GM19043 (cell line): ENCODE data around the gene TMIGD1.
"Not testable (repeated sequence)": the region's sequence is repeated elsewhere in the genome, so short reads cannot be mapped to it uniquely, and the experiment has no call there.

Source experiments
- ATAC-seq: cut with Tn5 transposase; IDR thresholded peaks from one replicate; pipeline ENCODE4 v1.9.1; 2021; ENCODE audit warnings: low read depth; ENCODE audit not compliant: unreplicated experiment

Gene TMIGD1

DNA sequence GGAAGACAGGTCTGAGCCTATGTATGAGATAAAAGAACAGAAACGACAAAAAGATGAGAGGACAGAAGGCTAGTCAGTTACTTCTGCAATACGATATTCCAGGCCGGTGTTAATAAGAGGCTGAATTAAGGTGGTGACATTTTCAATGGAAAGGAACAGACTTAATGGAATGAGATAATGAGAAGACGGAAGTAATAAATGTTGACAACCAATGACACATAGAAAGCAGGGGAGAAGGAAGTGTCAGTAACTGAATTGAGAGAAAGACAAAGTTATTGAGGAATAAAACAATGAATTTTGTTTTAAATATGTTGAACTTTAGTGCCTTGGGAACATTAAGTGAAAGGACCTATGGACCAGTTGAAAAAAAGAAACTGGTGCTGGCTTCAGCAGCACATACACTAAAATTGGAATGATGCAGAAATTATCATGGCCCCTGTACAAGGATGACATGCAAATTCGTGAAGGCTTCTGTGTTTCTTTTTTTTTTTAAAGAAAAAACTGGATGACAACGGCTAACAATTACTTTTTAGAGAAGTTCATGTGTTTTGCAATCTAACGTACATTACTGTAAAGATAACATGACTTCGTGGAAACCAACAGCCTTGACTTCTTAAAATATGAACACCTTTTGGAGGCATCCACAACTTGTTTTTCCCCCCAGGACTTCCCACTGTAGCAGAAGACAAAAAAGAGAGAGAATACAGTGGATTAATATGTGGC lies 26.4 kb upstream of the TMIGD1 start:
- ATAC-seq, result no peak

DNA sequence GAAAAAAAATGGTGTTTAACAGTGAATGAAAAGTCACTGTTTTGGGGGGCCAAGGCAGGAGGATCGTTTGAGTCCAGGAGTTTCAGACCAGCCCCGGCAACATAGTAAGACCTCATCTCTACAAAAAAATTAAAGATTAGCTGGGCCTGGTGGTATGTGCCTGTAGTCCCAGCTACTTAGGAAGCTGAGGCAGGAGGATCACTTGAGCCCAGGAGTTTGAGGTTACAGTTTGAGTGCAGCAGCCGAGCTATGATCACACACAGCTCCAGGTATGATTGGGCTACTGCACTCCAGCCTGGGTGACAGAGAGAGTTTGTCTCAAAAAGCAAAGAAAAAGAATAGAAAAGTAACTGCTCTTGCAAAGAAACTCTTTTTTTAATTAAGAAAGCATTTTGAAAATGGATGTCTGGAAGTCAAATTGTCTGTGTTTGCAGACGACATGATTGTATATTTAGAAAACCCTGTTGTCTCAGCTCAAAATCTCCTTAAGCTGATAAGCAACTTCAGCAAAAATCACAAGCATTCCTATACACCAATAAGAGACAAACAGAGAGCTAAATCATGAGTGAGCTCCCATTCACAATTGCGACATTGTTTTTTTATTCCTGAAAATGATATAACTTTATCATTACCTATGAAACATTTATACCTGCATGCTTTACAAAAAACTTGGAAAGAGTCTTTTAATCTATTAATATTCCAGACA lies 24.4 kb upstream of the TMIGD1 start:
- no peak for ATAC-seq

DNA sequence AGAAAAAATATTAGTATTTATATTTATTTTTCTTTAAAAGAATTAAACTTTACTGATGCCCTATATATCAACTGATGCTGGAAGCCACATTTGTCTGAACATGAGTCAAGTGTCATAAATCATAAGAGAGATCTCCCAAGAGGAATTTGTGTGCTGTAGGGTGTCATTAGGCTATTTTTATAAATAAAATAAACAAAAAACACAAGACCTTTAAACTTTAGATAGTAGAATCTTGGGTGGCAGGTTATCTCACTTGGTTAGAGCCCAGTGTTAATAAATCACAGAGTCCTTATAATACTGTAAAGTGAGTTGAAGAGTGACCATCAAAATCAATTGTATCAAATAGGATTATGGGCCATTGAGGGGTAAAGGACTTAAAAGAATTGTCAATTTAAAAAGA lies 23.6 kb upstream of the TMIGD1 start:
- no peak for ATAC-seq

DNA sequence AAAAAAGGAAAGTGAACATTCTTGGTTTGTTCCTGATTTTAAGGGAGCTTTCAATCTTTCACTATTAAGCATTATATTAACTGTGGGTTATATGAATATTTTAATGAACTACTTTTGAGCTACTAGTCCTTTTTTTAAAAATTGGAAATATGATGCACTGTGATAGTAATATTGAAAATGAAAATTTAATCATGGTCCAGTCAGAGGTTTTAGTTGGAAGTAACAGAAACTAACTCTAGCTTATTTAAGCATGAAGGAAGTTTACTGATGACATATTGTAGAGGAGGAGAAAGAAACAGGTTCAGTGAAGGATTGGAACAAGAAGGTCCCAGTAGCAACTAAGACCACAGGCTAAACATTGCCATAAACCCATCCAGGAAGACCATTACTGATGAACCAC lies 20.8 kb upstream of the TMIGD1 start:
- ATAC-seq, result no peak

DNA sequence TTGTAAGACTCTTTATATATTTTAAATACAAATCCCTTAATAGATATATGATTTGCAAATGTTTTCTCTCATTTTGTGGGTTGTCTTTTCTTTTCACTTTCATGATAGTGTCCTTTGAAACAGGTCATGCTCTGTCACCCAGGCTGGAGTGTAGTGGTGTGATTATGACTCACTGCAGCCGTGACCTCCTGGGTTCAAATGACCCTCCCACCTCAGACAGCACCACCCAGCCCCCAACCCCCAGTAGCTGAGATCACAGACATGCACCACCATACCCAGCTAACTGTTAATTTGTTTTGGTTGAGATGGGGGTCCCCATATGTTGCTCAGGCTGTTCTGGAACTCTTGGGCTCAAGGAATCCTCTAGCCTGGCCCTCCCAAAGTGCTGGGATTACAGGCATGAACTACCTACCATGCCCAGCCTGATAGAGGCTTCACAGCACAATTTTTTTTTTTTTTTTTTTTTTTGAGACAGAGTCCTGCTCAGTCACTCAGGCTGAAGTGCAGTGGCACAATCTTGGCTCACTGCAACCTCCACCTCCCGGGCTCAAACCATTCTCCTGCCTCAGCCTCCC lies 18.5 kb upstream of the TMIGD1 start:
- ATAC-seq, result no peak

DNA sequence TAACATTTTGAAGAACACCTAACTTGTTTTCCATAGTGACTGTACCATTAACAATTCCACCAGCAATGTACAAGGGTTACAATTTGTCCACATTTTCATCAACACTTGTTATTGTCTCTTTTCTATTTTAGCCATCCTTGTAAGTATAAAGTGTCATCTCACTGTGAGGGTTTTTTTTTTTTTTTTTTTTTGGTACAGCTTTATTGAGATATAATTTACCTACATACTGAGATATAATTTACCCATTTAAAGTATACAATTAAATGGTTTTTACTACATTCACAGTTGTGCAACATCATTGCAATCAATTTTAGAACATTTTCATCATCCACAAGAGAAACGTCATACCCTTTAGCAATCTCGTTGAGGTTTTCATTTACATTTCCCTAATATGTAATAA lies 17.9 kb upstream of the TMIGD1 start:
- no peak for ATAC-seq

DNA sequence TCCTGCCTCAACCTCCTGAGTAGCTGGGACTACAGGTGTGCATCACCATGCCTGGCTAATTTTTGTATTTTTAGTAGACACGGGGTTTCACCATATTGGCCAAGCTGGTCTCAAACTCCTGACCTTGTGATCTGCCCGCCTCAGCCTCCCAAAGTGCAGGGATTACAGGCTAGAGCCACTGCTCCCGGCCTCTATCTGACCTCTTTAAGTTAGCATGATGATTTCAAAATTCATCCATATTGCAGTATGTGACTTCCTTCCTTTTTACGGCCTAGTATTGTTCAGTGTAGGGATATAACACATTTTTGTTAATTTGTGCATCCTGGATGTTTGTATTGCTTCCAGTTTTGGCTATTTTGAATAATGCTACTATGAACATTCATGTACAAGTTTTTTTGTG lies 17.4 kb upstream of the TMIGD1 start:
- not testable (repeated sequence) for ATAC-seq

DNA sequence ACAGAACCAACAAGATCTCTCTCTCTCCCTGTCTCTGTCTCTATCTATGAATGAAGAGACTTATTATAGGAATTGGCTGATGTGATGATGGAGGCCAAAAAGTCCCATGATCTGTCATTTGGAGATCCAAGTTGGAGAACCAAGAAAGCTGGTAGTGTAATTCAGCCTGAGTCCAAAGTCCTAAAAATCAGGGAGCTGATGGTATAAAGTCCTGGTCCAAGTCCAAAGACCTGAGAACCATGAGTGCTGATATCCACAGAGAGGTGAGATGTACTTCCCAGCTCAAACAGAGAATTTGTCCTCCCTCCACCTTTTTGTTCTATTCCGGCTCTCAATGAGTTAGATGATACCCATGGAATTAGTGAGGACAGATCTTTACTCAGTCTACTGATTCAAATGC lies 15.4 kb upstream of the TMIGD1 start:
- ATAC-seq, result no peak

DNA sequence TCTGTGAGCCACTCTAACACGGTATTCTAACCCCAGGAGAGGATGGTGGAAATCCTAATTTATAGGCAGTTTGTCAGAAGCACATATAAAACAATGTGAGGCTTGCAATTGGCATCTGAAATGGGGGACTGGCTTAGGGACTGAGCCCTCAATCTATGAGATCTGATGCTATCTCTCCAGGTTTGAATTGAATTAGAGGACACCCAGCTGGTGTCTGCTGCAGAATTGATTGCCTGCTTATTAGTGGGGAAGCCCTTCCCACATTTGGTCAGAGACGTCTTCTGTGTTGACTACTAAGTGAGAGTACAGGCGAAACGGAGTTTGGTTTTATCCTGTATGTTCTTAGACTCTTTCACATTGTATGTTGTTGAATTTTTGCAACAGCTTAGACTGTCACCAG lies 13.6 kb upstream of the TMIGD1 start:
- ATAC-seq, result no peak

DNA sequence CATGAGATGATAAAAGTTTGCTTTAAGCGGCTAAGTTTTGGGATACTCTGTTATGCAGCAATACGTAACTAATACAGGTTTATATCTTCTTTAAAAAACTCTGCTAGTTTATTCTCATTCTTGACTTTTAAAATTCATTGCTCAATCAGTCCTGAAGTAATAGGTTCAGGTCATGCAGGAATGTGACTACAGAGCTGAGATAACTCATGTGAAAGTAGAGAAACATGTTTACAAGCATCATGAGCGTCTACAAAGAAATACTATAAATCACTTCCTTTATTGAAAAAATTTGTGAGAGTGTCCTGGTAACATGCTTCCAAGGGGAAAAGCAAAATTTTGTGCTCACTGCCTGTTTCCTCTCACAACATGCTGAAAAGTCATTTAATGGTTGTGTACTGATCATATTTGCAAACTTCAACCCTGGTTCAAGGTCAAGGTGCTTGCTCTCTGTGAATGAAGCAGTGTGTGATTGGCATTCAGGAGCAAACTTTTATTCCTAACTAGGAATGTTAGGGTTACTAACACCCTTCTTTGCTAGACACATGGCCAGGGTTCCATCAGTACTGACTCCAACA lies 12.5 kb upstream of the TMIGD1 start:
- ATAC-seq, result no peak

DNA sequence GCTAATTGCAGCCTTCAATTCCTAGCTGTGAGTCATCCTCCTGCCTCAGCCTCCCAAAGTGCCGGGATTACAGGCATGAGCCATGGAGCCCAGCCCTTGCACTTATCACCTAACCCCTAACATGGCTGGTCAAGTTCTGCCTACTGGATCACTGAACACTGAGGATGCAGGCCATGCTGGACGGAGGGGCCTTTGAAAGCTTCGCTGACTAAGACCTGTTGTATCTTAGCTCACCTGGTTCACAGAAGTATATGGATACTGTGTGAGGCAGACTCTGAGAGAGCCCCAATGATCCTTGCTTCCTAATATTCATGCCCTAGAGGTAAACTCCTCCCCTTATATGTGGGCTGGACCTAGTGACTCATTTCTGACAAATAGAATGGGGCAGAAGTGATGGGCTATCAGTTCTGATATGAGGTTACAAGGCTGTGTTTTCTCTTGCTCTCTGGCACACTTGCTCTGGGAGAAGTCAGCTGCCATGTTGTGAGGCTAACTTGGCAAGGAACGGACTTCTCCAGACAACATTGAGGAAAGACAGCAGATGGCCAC lies 11.7 kb upstream of the TMIGD1 start:
- no peak for ATAC-seq

DNA sequence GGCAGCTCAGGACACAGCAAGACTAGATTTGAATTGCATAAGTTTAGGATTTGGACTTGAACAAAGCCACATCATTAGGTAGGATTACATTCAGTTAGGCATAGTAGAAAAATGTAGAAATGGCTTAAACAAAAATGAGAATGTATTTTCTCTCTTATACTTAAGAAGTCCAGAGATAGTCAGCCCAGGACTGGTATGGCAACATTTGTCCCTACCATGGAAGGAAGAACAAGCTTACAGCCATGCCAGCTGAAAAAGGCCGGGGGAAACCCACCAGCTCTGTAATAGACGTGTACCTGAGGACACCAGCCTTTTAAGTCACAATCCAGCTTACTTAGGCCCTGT lies 11.2 kb upstream of the TMIGD1 start:
- no peak for ATAC-seq

DNA sequence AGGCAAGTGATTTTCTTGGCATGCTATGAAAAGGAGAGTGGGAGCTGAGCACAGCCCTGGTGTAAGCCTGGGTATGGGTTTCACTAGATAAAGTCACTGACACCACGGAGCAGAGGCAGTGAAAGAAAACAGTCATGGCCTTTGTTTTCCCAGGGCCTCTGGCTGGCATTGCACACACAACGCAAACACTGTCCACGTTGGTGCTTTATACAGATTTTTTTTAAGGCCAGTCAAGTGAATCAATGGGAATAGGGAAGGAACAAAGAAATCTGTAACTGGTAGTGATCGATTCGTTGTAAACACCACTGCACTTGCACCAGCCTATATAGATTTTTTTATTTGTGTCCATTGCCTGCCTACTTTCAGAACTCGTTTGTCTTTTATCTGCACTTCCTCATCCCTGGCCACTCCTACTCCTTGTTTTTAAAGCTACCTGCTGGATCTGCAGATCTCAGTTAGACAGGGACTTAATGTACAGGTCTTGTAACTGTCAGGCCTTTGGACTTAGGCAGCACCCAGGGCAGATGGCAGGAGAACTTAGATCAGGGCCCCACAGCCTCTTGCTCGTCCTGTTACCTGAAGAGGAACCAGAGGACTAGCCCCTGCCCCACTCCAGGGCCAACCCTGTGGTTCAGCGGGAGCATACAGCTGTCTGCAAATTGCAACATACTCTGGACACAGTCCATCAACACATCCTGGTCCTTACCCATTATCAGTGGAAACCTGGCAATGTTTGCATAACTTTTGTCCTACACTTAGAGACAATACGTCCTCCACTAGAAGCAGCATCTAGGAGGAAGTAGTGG lies 10.6 kb upstream of the TMIGD1 start:
- ATAC-seq, result no peak

DNA sequence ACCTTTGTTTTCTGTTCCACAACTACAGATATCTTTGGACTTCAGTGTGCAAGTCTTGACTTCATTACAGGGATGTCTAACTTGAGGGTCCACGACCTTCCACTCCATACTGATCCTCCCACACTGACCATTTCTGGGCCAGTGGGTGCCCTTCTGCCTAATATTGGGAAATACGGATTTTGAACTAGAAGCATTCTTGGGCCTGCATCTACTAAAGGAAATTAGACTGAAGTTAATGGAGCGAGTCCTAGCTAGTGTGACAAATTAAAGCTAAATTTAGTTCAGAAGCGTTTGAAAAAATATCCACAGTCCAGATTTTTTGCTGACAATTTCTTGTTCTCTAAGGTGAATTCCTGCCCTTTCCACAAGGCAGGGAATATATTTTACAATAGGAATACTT lies 9.9 kb upstream of the TMIGD1 start:
- no peak for ATAC-seq

DNA sequence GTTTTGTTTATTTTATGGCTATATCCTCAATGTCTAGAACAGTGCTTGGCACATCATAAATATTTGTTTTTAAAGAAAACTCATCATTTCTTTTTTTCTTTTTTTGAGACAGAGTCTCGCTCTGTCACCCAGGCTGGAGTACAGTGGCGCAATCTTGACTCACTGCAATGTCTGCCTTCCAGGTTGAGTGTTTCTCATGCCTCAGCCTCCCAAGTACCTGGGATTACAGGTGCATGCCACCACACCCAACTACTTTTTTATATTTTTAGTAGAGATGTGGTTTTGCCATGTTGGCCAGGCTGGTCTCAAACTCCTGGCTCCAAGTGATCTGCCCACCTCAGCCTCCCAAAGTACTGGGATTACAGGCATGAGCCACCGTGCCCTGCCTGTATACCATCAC lies 9.4 kb upstream of the TMIGD1 start:
- not testable (repeated sequence) for ATAC-seq

DNA sequence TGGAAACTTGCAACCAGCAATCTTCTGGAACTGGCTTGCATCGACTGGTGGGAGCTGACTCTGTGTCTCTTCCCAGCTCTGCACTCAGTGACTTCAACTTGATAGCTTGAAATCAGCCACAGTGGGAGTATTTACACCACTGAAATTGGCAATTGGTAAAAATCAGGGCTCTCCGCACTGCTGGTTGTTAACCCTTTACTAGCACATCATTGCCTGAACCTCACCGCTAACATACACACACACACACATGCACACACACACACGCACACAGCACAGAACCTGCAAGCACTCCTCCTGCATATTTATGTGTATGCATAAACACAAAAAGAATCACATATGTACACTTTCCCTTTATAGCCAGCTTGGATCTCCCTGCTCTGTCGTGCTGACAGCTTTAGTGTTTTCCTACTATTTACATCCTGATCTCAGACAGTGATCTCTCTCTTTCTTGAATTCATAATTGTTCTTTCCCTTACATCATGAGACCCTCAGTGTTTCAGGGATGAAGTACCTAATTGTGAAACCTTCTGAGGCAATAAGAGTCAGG lies 7.9 kb upstream of the TMIGD1 start:
- no peak for ATAC-seq

DNA sequence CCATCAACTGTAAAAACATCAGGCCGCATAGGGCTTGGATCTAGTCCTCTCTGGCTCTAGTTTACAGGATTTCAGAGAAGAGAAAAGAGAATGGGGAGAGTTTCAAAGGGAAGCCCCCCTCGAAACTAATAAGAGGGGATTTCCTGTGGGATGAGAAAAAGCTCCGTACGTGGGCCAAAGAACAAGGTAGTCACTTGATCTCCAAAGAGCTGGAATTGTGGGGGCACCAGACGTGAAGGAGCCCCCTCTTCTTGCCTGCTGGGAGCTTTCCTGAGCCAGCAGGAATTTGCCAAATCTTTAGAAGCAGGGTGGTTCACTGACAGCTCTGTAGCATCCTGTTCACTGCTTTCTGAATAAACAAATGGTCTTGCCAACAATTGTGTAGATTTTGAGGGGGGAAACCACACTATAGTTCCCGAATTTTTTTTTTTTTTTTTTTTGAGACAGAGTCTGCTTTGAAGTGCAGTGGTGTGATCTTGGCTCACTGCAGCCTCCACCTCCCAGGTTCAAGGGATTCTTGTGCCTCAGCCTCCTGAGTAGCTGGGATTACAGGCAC lies 7.0 kb upstream of the TMIGD1 start:
- ATAC-seq, result no peak

DNA sequence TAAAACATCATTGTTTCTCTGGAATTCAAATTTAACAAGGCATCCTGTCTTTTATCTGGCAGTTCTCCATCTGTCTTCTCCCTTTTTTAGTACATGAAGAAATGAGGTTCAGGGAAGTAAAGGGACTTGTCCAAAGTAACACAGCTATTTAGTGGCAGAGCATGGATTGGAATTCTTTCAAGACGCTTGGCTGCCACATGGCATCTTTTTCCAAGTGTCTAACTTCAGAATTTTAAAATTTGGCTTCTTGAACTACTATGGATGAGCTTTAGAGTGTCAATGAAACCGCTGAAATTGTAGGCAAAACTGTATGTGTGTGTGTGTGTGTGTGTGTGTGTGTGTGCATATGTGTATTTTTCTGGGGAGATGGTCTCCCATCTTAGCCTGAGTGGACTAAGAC lies 5.2 kb upstream of the TMIGD1 start:
- ATAC-seq, result no peak

DNA sequence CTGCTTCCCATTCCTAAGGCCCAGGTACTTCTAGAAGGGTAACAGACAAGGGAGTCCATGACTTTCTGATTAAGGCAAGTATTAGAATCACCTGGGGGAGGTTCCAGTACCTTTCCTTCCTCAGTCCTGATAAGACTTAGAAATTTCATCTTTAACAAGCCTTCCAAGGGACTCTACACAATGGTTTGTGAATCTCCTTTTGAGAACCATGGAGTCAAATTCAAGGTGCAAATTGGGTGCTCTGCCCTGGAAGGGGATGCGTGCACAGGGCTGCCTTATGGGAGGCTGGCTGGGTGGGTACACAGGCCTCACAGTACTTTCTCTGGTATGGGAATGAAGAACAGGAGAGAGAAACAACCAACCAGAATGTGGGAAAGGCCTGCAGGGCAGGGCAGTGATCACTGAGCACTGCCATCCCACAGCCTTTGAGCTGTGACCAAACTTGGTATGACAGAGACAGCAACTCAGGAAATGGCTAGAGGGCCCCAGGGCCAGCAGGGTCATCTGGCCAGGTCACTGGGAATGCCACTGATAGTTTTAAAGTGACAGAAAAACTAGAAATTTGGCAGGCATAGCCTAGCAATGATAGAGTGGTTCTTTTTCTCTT lies 3.6 kb upstream of the TMIGD1 start:
- ATAC-seq, result no peak
